GM19238 (cell line): ENCODE data around the gene SLC26A8.
A peak's percentile ranks its signal among the peaks of the same experiment; 100 is the strongest.
"Not testable (repeated sequence)": the region's sequence is repeated elsewhere in the genome, so short reads cannot be mapped to it uniquely, and the experiment has no call there.

Source experiments
- DNase-seq: peaks from one replicate; pipeline ENCODE4 v3.0.0; 2011; ENCODE audit warnings: low spot score; ENCODE audit not compliant: insufficient read length

Gene SLC26A8

GRCh38 chr6:35954333-35954732 is 70.1 kb downstream of the SLC26A8 start:
- no peak for DNase-seq

GRCh38 chr6:35948725-35949124 is 75.7 kb downstream of the SLC26A8 start:
- no peak for DNase-seq

- DNase-seq, result no peak
These were observed 78.8 kb downstream of the SLC26A8 start for GRCh38 chr6:35945650-35946025.

GRCh38 chr6:35943390-35943789 is 81.1 kb downstream of the SLC26A8 start:
- DNase-seq, result no peak

- no peak for DNase-seq
These were observed 82.1 kb downstream of the SLC26A8 start for GRCh38 chr6:35942355-35942754.

- DNase-seq, result not testable (repeated sequence)
These were observed 83.3 kb downstream of the SLC26A8 start for GRCh38 chr6:35941170-35941569.

GRCh38 chr6:35940014-35940413 is 84.4 kb downstream of the SLC26A8 start:
- not testable (repeated sequence) for DNase-seq

- not testable (repeated sequence) for DNase-seq
These were observed 85.2 kb downstream of the SLC26A8 start for GRCh38 chr6:35939259-35939658.

GRCh38 chr6:35936681-35937359 is 87.6 kb downstream of the SLC26A8 start:
- DNase-seq, result no peak

- no peak for DNase-seq
These were observed 89.0 kb downstream of the SLC26A8 start for GRCh38 chr6:35935469-35935868.

GRCh38 chr6:35933844-35934243 is 90.6 kb downstream of the SLC26A8 start:
- no peak for DNase-seq

GRCh38 chr6:35931873-35932272 is 92.6 kb downstream of the SLC26A8 start:
- not testable (repeated sequence) for DNase-seq

GRCh38 chr6:35931120-35931561 is 93.3 kb downstream of the SLC26A8 start:
- DNase-seq, result no peak

GRCh38 chr6:35929601-35930000 is 94.8 kb downstream of the SLC26A8 start:
- DNase-seq, result no peak

GRCh38 chr6:35926509-35927215 is 97.8 kb downstream of the SLC26A8 start:
- no peak for DNase-seq

GRCh38 chr6:35925961-35926360 is 98.5 kb downstream of the SLC26A8 start:
- DNase-seq, result no peak

GRCh38 chr6:35924146-35924545 is 100.3 kb downstream of the SLC26A8 start:
- DNase-seq, result no peak

- no peak for DNase-seq
These were observed 102.3 kb downstream of the SLC26A8 start for GRCh38 chr6:35922139-35922554.

- peak; percentile 95 for DNase-seq
These were observed 103.4 kb downstream of the SLC26A8 start, which contains the start of gene SRPK1 for GRCh38 chr6:35920793-35921732. Gene SRPK1 (minus strand): TSS chr6:35921098. CDS start chr6:35921056, 42 bp downstream.

- peak; percentile 16 for DNase-seq
These were observed 104.4 kb downstream of the SLC26A8 start for GRCh38 chr6:35919827-35920751.
